ENCODE measurements around the gene PAFAH1B1. TPM values are rescaled to one million over a fixed set of nuclear protein-coding genes. Genes with fewer than 3 reads are reported as not detected.
"Not testable (repeated sequence)": the region's sequence is repeated elsewhere in the genome, so short reads cannot be mapped to it uniquely, and the experiment has no call there.

PAFAH1B1 gene
- total RNA-seq, 1 experiment from 2014 or later = 210 TPM

DNA sequence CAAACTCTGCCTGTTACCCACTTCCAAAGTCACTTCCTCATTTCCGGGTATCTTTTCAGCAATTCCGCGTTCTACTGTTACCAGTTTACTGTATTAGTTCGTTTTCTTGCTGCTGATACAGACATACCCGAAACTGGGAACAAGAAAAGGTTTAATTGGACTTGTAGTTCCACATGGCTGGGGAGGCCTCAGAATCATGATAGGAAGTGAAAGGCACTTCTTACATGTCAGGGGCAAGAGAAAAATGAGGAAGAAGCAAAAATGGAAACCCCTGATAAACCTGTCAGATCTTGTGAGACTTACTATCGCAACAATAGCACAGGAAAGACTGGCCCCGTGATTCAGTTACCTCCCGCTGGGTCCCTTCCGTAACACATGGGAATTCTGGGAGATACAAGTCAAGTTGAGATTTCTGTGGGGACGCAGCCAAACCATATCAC lies 30.9 kb downstream of the PAFAH1B1 start:
- Histone ChIP-seq H3K9me3 (ENCODE audit: low read depth, low read length, poor library complexity, severe bottlenecking) (no peaks in the 10 kb centered on the region), H3K27me3 (replicated peaks; ENCODE audit: insufficient read depth, low read depth, low read length, poor library complexity) (no peaks in the 10 kb centered on the region), H3K4me1 (ENCODE audit: insufficient read depth, low read length, poor library complexity, severe bottlenecking) (peaks cover 19% of the 10 kb centered on the region), H3K27ac (ENCODE audit: low read depth, low read length, poor library complexity, severe bottlenecking) (peak overlapping the region; percentile 63), H3K4me3 (ENCODE audit: low read depth, low read length, poor library complexity, severe bottlenecking) (no peak overlapping the region), H3K36me3 (ENCODE audit: insufficient read depth, low read length, poor library complexity, severe bottlenecking) (no peaks in the 10 kb centered on the region)
- ChIA-PET POLR2A (ENCODE audit: low non-redundant PET) (no interaction called here), CTCF (no interaction called here)
- peak; percentile 84 for DNase-seq (ENCODE audit: low spot score)
- intact Hi-C loops (cut with micrococcal nuclease; ENCODE audit: unreplicated experiment) = no loop called here
- no TSS peak for BruUV-seq (replicated peaks)
- TF ChIP-seq, protein P1, sequence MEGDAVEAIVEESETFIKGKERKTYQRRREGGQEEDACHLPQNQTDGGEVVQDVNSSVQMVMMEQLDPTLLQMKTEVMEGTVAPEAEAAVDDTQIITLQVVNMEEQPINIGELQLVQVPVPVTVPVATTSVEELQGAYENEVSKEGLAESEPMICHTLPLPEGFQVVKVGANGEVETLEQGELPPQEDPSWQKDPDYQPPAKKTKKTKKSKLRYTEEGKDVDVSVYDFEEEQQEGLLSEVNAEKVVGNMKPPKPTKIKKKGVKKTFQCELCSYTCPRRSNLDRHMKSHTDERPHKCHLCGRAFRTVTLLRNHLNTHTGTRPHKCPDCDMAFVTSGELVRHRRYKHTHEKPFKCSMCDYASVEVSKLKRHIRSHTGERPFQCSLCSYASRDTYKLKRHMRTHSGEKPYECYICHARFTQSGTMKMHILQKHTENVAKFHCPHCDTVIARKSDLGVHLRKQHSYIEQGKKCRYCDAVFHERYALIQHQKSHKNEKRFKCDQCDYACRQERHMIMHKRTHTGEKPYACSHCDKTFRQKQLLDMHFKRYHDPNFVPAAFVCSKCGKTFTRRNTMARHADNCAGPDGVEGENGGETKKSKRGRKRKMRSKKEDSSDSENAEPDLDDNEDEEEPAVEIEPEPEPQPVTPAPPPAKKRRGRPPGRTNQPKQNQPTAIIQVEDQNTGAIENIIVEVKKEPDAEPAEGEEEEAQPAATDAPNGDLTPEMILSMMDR (conservative IDR thresholded peaks at IDR 0.05; ENCODE audit: low read depth, low read length) = no peak

DNA sequence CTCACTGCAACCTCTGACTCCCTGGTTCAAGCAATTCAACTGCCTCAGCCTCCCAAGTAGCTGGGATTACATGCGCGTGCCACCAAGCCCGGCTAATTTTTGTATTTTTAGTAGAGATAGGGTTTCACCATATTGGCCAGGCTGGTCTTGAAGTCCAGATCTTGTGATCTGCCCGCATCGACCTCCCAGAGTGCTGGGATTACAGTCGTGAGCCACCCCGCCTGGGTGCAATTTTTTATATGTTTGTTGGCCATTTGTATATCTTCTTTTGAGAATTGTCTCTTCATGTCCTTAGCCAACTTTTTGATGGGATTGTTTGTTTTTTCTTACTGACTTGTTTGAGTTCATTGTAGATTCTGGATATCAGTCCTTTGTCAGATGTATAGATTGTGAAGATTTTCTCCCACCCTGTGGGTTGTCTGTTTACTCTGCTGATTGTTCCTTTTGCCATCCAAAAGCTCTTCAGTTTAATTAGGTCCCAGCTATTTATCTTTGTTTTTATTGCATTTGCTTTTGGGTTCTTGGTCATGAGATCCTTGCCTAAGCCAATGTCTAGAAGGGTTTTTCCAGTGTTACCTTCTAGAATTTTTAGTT lies 33.3 kb downstream of the PAFAH1B1 start:
- DNase-seq (ENCODE audit: low spot score); BruUV-seq (replicated peaks); H3K27ac ChIP-seq (ENCODE audit: low read depth, low read length, poor library complexity, severe bottlenecking); CTCF ChIA-PET; H3K27me3 ChIP-seq (replicated peaks; ENCODE audit: insufficient read depth, low read depth, low read length, poor library complexity); intact Hi-C loops (cut with micrococcal nuclease; ENCODE audit: unreplicated experiment); H3K36me3 ChIP-seq (ENCODE audit: insufficient read depth, low read length, poor library complexity, severe bottlenecking); H3K4me3 ChIP-seq (ENCODE audit: low read depth, low read length, poor library complexity, severe bottlenecking); H3K9me3 ChIP-seq (ENCODE audit: low read depth, low read length, poor library complexity, severe bottlenecking); POLR2A ChIA-PET (ENCODE audit: low non-redundant PET): not testable (repeated sequence)
- peaks cover 19% of the 10 kb centered on the region for H3K4me1 ChIP-seq (ENCODE audit: insufficient read depth, low read length, poor library complexity, severe bottlenecking)

DNA sequence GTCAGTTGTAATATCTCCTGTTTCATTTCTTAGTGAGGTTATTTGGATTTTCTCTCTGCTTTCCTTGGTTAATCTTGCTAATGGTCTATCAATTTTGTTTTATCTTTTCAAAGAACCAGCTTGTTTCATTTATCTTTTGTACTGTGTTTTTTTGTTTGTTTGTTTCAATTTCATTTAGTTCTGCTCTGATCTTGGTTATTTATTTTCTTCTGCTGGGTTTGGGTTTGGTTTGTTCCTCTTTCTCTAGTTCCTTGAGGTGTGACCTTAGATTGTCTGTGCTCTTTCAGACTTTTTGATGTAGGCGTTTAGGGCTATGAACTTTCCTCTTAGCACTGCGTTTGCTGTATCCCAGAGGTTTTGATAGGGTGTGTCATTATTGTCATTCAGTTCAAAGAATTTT lies 35.5 kb downstream of the PAFAH1B1 start:
- CTCF ChIA-PET; H3K36me3 ChIP-seq (ENCODE audit: insufficient read depth, low read length, poor library complexity, severe bottlenecking); H3K4me3 ChIP-seq (ENCODE audit: low read depth, low read length, poor library complexity, severe bottlenecking); BruUV-seq (replicated peaks); intact Hi-C loops (cut with micrococcal nuclease; ENCODE audit: unreplicated experiment); POLR2A ChIA-PET (ENCODE audit: low non-redundant PET); DNase-seq (ENCODE audit: low spot score); H3K9me3 ChIP-seq (ENCODE audit: low read depth, low read length, poor library complexity, severe bottlenecking); H3K27me3 ChIP-seq (replicated peaks; ENCODE audit: insufficient read depth, low read depth, low read length, poor library complexity); H3K27ac ChIP-seq (ENCODE audit: low read depth, low read length, poor library complexity, severe bottlenecking): not testable (repeated sequence)
- H3K4me1 ChIP-seq (ENCODE audit: insufficient read depth, low read length, poor library complexity, severe bottlenecking) = peaks cover 13% of the 10 kb centered on the region

DNA sequence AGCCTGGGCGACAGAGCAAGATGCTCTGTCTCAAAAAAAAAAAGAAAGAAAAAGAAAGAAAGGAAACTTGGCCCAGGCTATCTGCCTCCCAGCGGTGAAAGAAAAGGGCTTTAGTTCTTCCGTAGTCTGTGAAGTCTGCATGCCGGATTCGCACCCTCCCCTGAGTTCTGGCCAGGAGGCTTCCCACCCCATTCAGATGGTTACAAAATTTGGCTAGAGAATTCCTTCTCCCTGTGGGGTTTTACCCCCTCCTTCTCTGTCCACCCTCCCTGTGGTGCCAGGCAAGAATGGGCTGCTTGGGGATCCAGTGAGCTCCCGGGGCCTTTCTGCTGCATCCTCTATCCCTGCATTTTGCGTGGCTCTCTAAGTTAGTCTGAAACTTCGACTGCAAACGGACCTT lies 37.8 kb downstream of the PAFAH1B1 start:
- no TSS peak for BruUV-seq (replicated peaks)
- no peak overlapping the region for H3K27ac ChIP-seq (ENCODE audit: low read depth, low read length, poor library complexity, severe bottlenecking)
- H3K9me3 ChIP-seq (ENCODE audit: low read depth, low read length, poor library complexity, severe bottlenecking) = no peaks in the 10 kb centered on the region
- no peaks in the 10 kb centered on the region for H3K36me3 ChIP-seq (ENCODE audit: insufficient read depth, low read length, poor library complexity, severe bottlenecking)
- intact Hi-C loops (cut with micrococcal nuclease; ENCODE audit: unreplicated experiment) = no loop called here
- no peak for DNase-seq (ENCODE audit: low spot score)
- H3K27me3 ChIP-seq (replicated peaks; ENCODE audit: insufficient read depth, low read depth, low read length, poor library complexity) = no peaks in the 10 kb centered on the region
- H3K4me3 ChIP-seq (ENCODE audit: low read depth, low read length, poor library complexity, severe bottlenecking) = no peak overlapping the region
- ChIA-PET CTCF (no interaction called here), POLR2A (ENCODE audit: low non-redundant PET) (no interaction called here)
- TF ChIP-seq, protein P1 (conservative IDR thresholded peaks at IDR 0.05; ENCODE audit: low read depth, low read length) = no peak
- no peak for TF ChIP-seq EZH2 (IDR thresholded peaks at IDR 0.05; ENCODE audit: borderline replicate concordance, low read depth, low read length, poor library complexity, severe bottlenecking)
- no peaks in the 10 kb centered on the region for H3K4me1 ChIP-seq (ENCODE audit: insufficient read depth, low read length, poor library complexity, severe bottlenecking)

All from A673 (cell line).